ENCODE results near the gene HS2ST1. TPM values are rescaled to one million over a fixed set of nuclear protein-coding genes. Genes with fewer than 3 reads are reported as not detected.

Gene HS2ST1
- total RNA-seq, 1 experiment from 2014 or later: 30.1 TPM

- RAD21 ChIA-PET (ENCODE audit: low non-redundant PET in 1 of 2, low total read pairs in 2 of 2, uncharacterized antibody in 2 of 2, unreplicated experiment in 2 of 2): no interaction called here
- Histone ChIP-seq H3K4me2 (ENCODE audit: low read length) (no peak overlapping the region), H2AFZ (ENCODE audit: low read depth, low read length, poor library complexity, severe bottlenecking) (no peak overlapping the region), H3K9me2 (ENCODE audit: insufficient read depth) (no peaks in the 10 kb centered on the region), H3K9ac (ENCODE audit: low read length) (no peak overlapping the region), H3K4me1 (ENCODE audit: control insufficient read depth in 1 of 2, insufficient read depth in 2 of 2, low read length in 2 of 2) (no peaks in the 10 kb centered on the region), H3K36me3 (ENCODE audit: control insufficient read depth in 1 of 2, insufficient read depth in 2 of 2, low read length in 2 of 2) (no peaks in the 10 kb centered on the region), H3K79me2 (ENCODE audit: insufficient read depth, low read length) (no peaks in the 10 kb centered on the region), H3K27me3 (ENCODE audit: insufficient read depth, low read length) (0 out of 2 replicates have a peak, but pooled peaks cover 3% of the 10 kb centered on the region), H3K4me3 (replicated peaks in 1 of 2; ENCODE audit: low read depth in 1 of 2, low read length in 2 of 2) (no peak overlapping the region), H4K20me1 (ENCODE audit: insufficient read depth) (no peaks in the 10 kb centered on the region), H3K9me3 (ENCODE audit: control insufficient read depth in 1 of 2, insufficient read depth in 1 of 2, low read depth in 1 of 2, low read length in 2 of 2) (no peaks in the 10 kb centered on the region), H3K27ac (ENCODE audit: low read depth, low read length) (no peak overlapping the region)
- TF ChIP-seq POLR2AphosphoS5 (IDR thresholded peaks at IDR 0.05; ENCODE audit: low read depth, low read length) (no peak), EGR1 (IDR thresholded peaks at IDR 0.05; ENCODE audit: low read depth) (no peak), RAD21 (IDR thresholded peaks at IDR 0.05; ENCODE audit: low read depth) (no peak), ELF1 (IDR thresholded peaks at IDR 0.05; ENCODE audit: borderline replicate concordance, low read depth) (no peak), EZH2 (IDR thresholded peaks at IDR 0.05) (no peak), CEBPB (IDR thresholded peaks at IDR 0.05; ENCODE audit: low read depth) (no peak), CBX3 (IDR thresholded peaks at IDR 0.05; ENCODE audit: low read depth) (no peak), TCF7L2 (IDR thresholded peaks at IDR 0.05; ENCODE audit: borderline replicate concordance, extremely low read depth, insufficient read depth, insufficient read length) (no peak), EZH2phosphoT487 (IDR thresholded peaks at IDR 0.05; ENCODE audit: borderline replicate concordance) (no peak), ATF3 (IDR thresholded peaks at IDR 0.05) (no peak), FOSL1 (IDR thresholded peaks at IDR 0.05; ENCODE audit: low read depth) (no peak), SIN3A (IDR thresholded peaks at IDR 0.05; ENCODE audit: low read depth) (no peak)
- TF ChIP-seq, protein P1, sequence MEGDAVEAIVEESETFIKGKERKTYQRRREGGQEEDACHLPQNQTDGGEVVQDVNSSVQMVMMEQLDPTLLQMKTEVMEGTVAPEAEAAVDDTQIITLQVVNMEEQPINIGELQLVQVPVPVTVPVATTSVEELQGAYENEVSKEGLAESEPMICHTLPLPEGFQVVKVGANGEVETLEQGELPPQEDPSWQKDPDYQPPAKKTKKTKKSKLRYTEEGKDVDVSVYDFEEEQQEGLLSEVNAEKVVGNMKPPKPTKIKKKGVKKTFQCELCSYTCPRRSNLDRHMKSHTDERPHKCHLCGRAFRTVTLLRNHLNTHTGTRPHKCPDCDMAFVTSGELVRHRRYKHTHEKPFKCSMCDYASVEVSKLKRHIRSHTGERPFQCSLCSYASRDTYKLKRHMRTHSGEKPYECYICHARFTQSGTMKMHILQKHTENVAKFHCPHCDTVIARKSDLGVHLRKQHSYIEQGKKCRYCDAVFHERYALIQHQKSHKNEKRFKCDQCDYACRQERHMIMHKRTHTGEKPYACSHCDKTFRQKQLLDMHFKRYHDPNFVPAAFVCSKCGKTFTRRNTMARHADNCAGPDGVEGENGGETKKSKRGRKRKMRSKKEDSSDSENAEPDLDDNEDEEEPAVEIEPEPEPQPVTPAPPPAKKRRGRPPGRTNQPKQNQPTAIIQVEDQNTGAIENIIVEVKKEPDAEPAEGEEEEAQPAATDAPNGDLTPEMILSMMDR (IDR thresholded peaks at IDR 0.05 in 2 of 3, conservative IDR thresholded peaks at IDR 0.05 in 1 of 3; ENCODE audit: borderline replicate concordance in 1 of 3, insufficient read depth in 1 of 3, low read depth in 2 of 3, low read length in 2 of 3): no peak
- intact Hi-C loops (cut with micrococcal nuclease): no loop called here
- CTCF ChIA-PET: no interaction called here
- no TSS peak for BruUV-seq (replicated peaks)
- ATAC-seq (no peak), DNase-seq (ENCODE audit: low read depth, low spot score) (no peak)
- POLR2A ChIA-PET: no interaction called here
These were observed 235.0 kb downstream of the HS2ST1 start for GRCh38 chr1:87149241-87150041.

All from HCT116 (cell line).